Measurements from ENCODE around the gene POTEF.
"Not testable (repeated sequence)": the region's sequence is repeated elsewhere in the genome, so short reads cannot be mapped to it uniquely, and the experiment has no call there.

Gene POTEF

DNA sequence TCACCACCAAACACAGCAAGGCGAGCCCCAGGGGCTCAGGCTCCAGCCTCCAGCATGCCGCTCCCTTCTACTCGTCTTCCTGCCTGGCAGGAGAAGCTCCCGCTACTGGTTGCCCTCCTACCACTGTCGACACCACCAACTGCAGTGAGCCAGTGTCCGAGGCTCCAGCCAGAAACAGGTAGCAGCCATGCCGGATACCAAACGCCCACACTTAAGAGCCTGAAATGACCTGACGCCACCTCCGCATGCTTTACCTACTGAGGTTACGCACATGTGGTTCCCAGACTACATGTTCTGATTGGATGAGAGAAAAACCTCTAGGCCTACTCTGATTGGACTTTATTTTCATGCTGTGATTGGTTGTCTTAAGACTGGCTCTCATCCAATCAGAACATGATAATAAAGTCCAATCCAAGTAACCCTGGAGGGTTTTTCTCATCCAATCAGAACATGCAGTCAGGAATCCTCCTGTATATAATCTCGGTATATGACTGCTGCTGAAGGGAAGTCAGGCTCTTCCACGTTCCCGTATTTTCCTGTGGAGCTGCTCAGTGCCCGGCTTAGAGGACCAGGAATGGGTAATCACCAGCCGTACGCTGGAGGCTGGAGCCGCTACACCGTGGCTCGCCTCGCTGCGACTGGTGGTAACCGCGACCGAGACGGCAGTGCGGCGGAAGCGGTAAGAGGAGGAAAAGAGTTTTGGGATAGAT is at the start of gene POTEF:
Gene POTEF, minus strand, starts transcription at position 103 of the 710 bp plus-strand sequence. CDS start 8,707 bp downstream, outside the sequence.
- peak; percentile 77 for DNase-seq

- DNase-seq = not testable (repeated sequence)
Observed at GRCh38 chr2:130174866-130175265, 45.8 kb upstream of the POTEF start.

- no peak for DNase-seq
Observed at GRCh38 chr2:130169896-130170295, 40.9 kb upstream of the POTEF start.

DNA sequence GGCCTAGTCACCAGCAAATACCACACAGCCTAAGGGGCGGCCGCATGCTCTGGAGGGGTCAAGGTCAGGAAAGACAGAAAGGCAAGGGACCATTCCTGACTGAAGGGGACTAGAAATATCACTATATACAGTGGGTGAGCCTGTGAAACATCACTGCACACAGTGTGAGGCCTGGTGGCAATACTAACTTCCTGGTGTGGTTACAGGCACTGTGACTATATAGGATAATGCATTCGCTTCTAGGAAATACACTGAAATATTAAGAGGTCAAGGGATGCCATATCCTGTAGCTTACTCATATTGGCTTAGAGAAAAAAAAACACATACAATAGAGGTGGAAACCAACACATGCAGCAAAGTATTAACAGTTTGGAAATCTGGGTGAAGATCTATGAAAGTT is 40.1 kb upstream of the POTEF start:
- DNase-seq = not testable (repeated sequence)

GRCh38 chr2:130166611-130167010 is 37.6 kb upstream of the POTEF start:
- not testable (repeated sequence) for DNase-seq

- DNase-seq = no peak
Observed at GRCh38 chr2:130165293-130166016, 36.4 kb upstream of the POTEF start.

DNA sequence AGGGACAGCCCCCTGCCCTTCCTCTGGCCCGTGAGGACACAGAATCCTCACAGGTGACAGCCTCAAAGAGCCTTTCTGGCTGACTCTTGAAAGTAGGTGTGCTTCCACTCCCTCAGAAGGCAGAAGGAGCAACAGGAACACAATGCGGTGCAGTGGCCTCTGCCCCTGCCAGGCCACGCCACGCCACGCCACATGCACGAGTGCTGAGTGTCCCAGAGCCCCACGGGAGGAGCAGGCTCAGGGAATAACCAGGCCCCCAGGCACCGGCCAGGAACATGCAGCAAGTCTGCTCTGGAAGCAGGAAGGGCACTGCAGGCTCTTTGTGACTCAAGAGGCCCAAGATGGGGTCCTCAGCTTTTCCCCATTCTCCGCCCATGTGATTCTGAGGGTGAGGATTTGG is 33.9 kb upstream of the POTEF start:
- no peak for DNase-seq

GRCh38 chr2:130162486-130162885 is 33.5 kb upstream of the POTEF start:
- not testable (repeated sequence) for DNase-seq

DNA sequence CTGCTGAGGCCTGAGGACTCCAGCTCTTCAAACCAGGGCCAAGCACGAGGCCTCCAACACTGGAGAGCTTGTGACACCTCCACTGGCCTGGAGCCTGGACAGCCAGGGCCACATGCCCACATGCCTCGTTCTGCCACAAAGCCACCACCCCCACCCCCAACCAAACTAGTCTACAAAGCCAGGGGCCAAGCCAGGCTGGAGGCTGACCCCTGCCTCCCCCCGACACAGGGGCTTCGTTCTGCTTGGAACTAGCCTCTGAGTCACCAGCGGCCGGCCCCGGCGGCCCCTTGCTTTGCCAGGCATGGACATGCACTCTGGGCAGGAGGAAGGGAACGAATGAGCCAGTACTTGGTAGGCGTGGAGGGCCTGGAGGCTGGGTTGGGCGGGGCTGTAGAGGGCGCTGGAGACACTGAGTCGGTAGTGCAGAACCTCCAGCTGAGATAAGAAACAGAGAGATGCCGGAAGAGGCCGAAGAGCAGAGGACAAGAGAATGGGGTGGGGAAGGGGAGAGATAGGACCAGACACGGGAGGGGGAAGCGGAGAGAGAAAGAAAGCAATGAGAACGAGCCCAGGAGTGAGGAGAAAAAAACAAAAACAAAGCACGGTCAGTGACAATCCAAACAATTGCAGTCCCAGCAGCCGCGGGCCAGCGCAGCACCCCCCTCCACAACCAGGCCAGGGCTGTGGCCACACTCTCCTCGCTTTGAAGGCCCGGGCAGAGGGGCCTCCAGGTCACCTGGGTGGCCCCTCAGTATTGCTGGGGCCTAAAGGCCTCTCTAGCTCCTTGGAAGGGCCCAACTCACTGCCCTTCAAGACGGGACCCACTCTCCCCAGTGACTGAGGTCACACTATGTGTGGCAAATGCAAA is 32.0 kb upstream of the POTEF start:
- DNase-seq = not testable (repeated sequence)

- DNase-seq = no peak
Observed at GRCh38 chr2:130160131-130160530, 31.1 kb upstream of the POTEF start.

- DNase-seq = not testable (repeated sequence)
Observed at GRCh38 chr2:130159376-130159775, 30.4 kb upstream of the POTEF start.

GRCh38 chr2:130158631-130159030 is 29.6 kb upstream of the POTEF start:
- DNase-seq = no peak

DNA sequence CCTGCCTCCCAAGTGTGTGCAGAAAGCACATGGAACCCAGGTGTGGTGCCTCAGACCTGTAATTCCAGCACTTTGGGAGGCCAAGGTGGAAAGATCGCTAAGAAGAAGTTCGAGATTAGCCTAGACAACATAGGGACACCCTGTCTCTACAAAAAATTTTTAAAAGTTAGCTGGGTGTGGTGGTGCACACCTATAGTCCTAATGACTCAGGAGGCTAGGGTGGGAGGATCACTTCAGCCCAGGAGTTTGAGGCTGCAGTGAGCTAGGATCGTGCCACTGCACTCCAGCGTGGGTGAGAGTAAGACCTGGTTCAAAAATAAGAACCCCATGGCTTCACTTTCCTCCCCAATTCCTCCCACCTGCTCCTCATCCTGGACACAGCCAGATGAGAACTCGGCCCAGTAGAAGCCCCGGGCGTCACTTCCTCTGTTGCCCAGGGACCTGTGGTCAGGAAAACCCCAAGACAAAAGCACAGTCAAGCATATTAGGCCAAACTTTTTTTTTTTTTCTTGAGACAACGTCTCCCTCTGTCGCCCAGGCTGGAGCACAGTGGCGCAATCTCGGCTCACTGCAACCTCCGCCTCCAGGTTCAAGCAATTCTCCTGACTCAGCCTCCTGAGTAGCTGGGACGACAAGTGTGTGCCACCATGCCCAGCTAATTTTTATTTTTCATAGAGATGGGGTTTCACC is 28.9 kb upstream of the POTEF start:
- DNase-seq = not testable (repeated sequence)

DNA sequence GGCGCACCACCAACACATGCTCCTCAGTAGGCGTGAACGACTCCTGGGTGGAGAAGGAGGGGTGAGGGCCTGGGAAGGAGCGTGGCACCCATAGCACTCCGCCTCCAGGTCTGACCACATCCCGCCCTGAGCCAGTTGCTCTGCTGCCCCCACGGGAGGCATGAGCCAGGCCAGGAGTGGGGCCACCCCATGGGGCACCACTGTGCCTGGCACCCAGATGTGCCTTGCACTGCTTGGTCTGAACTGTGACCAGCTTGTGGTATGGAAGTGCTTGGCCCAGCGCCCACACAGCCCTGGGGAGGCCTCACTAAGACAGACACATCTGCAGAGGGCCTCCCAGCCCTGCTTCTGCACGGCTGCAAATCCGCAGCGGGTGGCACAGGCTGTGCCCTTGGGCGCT is 28.3 kb upstream of the POTEF start:
- DNase-seq = not testable (repeated sequence)

GRCh38 chr2:130156624-130157004 is 27.6 kb upstream of the POTEF start:
- no peak for DNase-seq

GRCh38 chr2:130155956-130156623 is 27.1 kb upstream of the POTEF start:
- peak; percentile 21 for DNase-seq

DNA sequence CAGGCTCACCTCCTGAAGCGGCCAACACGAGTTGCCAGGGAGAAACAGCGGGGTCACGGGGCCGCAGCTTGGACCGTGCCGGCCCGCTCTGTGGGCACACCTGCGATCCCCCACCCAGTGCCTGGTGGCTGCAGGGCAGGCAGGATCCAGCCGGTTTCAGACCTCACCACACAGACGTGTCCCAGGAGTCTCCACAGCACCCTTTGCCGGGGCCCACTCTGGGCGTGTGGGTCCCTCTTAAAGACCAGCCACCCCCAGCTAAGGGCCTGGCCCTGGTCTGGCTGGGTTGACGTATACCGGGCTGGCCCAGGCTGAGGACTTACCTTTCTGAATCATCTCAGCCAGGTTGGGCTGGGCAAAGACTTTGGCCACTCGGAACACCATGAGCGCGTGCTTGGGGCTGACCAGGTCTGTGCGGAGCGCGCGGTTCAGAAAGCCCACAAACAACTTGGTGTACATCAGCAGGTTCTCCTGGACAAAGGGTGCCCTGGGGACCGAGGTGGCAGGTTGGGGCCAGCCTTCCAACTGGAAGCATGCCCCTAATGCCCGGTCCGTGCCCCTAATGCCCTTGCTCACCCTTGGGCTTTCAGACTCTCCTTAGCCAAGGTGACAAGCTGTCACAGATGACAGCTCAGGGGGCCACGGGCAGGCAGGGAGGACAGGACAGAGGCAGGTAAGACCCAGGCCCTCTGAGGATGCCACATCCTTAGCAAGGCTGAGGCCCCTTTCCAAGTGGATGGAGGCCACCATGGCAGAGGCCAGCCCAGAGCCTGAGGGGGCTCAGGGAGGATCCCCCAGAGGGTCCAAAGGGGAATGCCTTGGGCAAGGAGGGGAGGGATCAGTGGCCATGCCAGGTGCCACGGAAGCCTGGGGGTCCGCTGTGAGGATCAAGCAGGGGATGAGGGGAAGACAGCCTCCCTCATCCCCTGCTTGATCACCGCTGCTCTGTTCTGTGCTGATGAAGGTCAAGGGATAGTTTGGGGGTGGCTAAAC is 26.0 kb upstream of the POTEF start:
- no peak for DNase-seq

GRCh38 chr2:130154423-130154770 is 25.4 kb upstream of the POTEF start:
- DNase-seq = not testable (repeated sequence)

- not testable (repeated sequence) for DNase-seq
Observed at GRCh38 chr2:130153721-130154422, 24.9 kb upstream of the POTEF start.

Data from NCI-H146 (cell line).